Fibroblast of lung (primary cell): ENCODE results near the gene CINP.

Experiments
- EZH2 ChIP-seq: IDR thresholded peaks from 2 replicates; pipeline ENCODE4 v1.5.1; 2012; ENCODE audit warnings: low read length, control low read depth, mild to moderate bottlenecking; ENCODE audit errors: missing control alignments
- TF ChIP-seq, protein P1 (sequence below), 2 donors: IDR thresholded peaks in 1 of 2; conservative IDR thresholded peaks in 1 of 2; 1 replicate in 1 of 2; 2 replicates in 1 of 2; pipeline ENCODE4 v1.5.1; 2011 to 2012; ENCODE audit warnings: low read length in 2 of 2, control low read depth in 1 of 2, inconsistent platforms in 1 of 2, low read depth in 1 of 2, mild to moderate bottlenecking in 1 of 2

DNA sequence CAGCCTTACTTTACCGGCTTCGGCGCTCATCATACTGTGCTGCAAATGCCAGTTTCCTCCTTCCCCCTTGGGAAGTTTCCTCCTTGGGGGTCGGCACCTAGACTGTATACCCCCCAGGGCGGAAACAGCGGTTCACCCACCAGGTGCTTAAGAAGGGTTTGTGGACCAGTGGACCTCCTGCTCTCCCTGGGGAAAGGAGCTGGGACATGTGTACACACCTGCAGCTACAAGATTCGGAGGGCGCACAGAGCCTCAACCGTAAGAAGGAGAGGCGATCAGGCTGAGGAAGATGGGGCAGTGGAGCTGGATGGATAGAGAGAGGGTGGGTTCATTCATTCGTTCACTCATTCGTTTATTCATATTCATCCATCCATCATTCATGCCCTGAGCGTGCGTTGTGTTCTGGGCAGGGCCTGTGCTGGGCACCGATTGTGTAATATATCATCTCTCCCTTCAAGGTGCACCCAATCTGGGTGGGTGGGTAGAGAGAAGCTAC, 43.9 kb downstream of the CINP start:
- TF ChIP-seq, protein P1, sequence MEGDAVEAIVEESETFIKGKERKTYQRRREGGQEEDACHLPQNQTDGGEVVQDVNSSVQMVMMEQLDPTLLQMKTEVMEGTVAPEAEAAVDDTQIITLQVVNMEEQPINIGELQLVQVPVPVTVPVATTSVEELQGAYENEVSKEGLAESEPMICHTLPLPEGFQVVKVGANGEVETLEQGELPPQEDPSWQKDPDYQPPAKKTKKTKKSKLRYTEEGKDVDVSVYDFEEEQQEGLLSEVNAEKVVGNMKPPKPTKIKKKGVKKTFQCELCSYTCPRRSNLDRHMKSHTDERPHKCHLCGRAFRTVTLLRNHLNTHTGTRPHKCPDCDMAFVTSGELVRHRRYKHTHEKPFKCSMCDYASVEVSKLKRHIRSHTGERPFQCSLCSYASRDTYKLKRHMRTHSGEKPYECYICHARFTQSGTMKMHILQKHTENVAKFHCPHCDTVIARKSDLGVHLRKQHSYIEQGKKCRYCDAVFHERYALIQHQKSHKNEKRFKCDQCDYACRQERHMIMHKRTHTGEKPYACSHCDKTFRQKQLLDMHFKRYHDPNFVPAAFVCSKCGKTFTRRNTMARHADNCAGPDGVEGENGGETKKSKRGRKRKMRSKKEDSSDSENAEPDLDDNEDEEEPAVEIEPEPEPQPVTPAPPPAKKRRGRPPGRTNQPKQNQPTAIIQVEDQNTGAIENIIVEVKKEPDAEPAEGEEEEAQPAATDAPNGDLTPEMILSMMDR (conservative IDR thresholded peaks at IDR 0.05 in 1 of 2, IDR thresholded peaks at IDR 0.05 in 1 of 2; ENCODE audit: low read depth in 1 of 2, low read length in 2 of 2), result no peak
- TF ChIP-seq EZH2, result no peak
